Activated CD4-positive, CD25-positive, alpha-beta regulatory T cell treated with anti-CD3 and anti-CD28 coated beads, Interleukin-2, amount 50 U/mL, for 24 hours (primary cell): ENCODE data around the gene AKT1.

Experiments
- ATAC-seq, 2 donors: fragments of 150-1000 bp; cut with Tn5 transposase; one replicate each; pipeline ENCODE4 v1.10.0; 2021; ENCODE audit warnings: mild to moderate bottlenecking in 1 of 2, moderate library complexity in 1 of 2

AKT1 gene

DNA sequence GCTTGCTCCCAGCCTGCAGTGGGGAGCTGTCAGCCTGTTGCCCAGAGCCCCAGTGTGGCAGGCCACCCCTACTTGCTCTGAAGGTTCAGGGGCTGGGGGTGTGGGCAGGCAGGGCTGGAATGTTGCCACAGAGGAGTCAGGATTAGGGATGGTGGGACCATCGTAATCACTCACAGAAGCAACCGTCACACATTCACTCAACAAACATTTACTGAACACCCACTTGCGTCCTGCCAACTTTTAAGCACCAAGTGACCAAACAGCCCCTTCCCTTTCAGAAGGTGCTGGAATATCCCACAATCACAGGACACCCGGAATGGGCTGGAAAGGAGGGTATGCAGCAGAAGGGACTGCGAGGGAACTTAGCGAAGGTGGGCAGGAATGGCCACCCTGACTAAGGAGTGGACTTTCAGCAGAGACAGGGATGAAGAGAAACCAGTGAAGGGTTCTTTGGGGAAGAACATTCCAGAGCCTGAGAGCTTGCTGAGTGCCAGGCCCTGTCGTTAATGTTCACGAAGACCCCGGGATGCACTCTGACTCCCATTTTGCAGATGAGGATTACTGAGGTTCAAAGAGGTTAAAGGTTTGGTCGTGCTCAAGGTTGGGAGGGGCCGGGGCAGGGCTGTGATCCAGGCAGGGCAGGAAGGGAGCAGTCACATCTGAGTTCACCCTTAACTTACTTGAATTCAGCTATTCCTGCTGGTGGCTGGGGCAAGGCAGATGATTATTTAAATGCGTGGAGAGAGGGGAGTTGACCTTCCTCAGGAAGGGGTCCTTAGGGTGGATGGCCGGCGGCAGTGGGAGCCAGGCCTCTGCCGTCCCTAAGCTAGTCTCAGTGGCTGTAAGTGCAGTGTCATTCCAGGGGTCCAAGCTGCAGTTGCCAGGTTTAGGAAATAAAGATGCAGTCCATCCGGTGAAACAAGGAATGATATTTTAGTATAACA, 3.0 kb upstream of the AKT1 start:
- no peak for ATAC-seq

- ATAC-seq, result no peak
Measured at GRCh38 chr14:104797115-104798044, 1.8 kb upstream of the AKT1 start.

DNA sequence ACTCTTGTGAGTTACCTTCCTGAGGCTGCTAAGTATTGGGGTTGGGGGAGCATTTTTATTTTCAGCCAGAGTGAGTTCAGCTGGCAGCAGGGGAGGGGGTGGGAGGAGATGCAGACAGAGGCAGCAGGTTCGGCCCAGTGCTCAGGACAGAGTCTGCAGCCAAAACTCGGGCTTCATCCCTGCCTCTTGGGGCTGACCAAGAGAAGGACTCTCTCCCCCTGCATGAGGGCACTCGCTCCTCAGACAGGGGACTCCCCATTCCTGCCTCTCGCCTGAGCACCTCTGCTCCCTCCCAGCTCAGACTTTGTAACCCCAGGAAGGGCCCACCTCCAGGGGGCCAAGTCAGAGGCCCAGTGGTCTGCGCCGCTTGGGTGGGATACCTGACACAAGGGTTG, 1.1 kb upstream of the AKT1 start:
- ATAC-seq, result no peak

- ATAC-seq, result no peak
Measured at GRCh38 chr14:104795781-104796686, 486 bp upstream of the AKT1 start.

DNA sequence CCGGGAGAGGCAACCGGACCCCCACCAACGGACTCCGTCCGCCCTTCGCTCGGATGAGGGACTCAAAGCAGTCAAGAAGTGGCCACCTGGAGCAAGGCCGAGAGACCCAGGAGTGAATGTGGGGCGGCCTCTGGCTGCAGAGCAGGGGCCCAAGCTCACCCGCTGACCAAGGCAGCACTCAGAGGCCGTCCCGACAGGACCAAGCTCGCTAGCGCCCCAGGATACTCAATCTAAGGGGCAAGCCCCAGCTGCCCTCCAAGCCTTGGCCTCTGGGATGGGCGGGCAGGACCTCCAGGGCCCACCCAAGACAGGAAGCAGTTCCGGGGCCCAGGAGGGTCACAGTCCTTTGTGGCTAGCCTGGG, 936 bp downstream of the AKT1 start:
- ATAC-seq, result no peak

- ATAC-seq, result peak in 1 of 2 donors; percentile 15
Measured at GRCh38 chr14:104794099-104794498, 1.4 kb downstream of the AKT1 start.

- ATAC-seq, result no peak
Measured at GRCh38 chr14:104793703-104793959, 1.9 kb downstream of the AKT1 start.

- no peak for ATAC-seq
Measured at GRCh38 chr14:104792945-104793702, 2.4 kb downstream of the AKT1 start.

DNA sequence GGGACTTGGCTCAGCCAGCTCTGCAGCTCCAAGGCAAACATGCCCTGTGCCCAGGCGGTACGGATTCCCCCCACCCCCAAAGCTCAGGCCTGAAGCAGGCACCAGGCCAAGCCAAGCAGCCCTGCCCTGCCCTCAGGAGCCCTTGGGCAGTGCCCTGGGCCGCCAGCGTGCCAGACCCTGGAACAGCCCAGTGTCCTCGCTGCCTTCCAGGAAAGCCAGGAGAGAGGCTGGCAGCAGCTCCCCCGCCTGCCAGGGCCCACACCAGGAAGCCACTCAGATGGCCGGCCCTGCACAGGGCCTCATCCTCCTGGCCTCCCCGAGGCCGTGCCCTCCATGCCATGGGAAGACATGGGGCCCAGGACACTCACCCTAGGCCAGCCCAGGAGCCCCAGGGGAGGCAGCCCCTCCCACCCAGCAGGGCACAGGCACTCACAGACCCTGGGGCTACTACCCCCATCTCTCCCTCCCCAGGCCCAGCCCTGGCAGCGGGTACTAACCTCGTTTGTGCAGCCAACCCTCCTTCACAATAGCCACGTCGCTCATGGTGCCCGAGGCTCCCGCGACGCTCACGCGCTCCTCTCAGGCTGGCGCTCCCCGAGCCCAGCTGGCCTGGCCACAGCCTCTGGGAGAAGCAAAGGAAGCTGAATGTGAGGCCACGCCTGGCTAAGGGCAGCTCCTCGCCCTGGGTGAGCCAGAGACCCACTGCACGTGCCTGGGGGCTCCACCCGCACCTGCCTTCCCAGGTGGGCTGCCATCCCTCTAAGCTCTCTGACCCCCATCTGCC, 3.3 kb downstream of the AKT1 start:
- ATAC-seq, result no peak

GRCh38 chr14:104791425-104791824, 4.1 kb downstream of the AKT1 start:
- ATAC-seq, result no peak

DNA sequence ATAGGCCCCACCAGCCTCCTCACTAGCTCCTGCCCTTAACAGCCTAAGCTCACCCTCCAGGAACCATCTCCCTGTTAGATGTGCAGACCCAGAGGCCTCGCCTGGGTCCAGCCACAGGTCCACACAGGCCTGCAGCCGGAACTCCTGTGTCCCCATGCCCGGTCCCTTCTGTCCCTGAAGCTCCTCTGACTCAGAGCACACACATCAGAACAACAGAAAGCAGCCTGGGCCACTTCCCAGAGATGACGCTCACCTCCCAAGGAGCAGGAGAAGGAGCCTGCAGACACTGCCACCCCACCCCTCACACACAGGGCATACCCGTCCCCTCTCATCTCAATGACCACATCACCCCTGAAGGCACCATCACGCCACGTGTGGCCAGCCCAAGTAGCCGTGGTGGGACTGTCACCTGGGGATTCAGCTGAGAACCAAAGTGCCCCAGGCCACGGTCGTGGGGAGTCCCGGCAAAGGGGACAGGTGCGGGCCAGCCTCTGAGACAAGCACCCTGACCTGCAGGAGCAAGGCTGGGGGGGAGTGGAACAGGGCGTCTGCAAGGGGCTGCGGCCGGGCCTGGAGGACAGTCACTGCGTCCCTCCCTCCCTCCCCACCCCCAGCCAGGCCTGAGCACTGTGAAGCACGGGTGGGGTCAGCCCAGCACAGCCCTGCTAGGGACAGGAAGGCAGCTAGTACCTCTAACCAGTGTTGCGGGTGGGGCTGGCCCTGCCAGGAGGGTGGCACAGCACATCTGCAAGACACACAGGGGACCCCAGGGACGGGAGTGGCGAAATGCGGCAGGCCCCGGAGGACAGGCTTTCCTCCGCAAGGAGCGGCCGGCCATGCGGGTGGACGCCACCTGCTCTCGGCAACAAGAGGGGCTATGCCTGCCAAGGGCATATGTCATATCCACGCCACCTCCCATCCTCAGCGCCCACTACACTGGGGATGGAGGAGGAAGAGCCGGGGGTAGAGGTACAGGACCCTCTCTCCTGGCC, 5.5 kb downstream of the AKT1 start:
- ATAC-seq, result no peak

- no peak for ATAC-seq
Measured at GRCh38 chr14:104788873-104789663, 6.5 kb downstream of the AKT1 start.

DNA sequence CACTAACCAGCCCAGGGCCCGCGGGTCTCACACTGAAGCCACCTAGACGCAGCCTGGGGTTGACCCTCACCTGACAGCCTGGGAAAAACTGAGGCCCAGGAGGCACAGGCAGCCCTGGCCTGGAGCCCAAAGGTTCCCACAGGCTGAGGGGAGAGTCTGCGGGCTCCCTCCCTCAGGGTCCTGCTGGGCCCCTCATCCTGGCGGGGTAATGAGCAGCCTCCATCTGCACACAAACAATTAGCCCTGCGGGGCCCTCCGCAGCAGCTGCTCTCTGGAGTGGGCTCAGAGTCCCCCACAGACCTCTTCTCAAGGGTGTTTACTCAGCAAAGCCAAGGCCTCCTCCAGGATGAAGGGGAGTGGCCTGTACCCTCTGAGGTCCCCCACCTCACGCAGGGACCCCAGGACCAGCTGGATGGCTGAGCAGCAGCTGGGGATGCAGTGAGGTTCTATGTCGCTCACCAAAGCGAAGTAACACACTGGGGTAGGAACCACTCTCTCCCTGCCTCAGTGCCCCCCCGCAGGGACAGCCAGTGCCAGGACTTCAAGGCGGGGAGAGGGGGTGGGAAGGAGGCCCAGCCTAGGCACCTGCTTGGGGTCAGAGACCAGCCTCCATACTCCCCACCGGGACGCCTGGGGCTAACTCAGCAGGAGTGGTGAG, 7.3 kb downstream of the AKT1 start:
- ATAC-seq, result no peak

DNA sequence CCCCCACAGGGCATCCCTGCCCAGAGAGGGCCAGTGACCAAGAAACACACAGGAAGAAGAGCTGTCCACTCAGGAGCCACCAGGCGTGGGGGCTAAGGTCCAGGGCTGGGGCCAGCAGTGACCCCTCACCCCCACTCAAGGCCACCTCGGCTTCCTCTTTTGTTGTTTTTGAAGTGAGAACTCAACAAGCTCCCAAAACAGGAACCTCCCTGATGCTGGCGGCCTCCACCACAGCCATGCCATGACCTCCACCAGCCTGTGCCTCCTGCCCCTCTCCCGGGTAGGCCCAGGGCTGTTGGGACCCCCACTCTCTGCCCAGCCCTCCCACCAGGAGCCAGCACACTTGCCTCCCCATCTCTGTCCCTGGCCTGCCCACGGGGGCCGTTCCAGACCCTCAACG, 7.8 kb downstream of the AKT1 start:
- ATAC-seq, result no peak

DNA sequence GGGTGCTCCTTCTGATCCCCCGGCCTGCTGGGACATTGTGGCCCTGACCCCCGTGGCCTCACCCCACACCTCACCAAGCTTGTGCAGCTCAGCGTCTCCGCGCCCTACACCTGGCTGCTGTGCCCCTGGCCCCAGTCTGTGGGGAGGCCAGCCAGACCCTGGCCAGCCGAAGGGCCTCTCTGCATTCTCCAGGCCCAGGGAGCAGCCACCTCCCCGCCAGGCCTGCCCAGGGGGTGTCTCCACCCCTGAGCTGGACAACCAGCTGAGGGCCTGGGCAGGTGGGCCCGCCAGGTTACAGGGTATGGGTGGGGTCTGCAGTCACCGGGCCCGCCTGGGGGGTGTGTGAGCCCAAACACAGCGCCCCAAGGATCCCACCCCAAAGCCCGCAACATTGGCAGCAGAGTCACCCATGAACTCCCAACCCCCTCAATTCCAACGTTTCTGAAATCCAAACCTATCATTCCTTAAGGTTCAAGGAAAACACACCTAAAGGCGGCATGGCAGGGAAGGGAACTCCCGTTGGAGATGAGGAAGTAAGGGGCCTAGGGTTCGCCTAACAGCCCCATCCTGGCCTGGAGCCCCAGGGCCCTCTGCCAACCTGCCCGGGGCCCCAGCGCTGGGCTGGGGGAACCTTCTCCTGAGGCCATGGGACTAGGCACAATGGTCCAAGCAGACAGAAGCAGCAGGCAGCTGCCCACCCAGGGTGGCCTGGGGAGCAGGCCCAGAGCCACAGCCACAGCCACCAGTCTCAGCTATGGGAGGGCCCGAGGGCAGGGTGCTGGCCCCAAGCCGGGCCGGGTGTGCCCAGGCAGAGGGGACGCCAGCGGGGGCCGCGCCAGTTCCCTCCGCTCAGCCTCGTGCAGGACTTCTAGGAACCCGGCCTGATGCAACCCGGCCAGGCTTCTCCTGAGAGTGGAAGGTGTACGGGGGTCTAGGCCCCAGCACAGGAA, 8.5 kb downstream of the AKT1 start:
- no peak for ATAC-seq

GRCh38 chr14:104786091-104786586, 9.4 kb downstream of the AKT1 start:
- ATAC-seq, result peak; percentile 35 to 51

- no peak for ATAC-seq
Measured at GRCh38 chr14:104785708-104786080, 9.9 kb downstream of the AKT1 start.
